Astrocyte (in vitro differentiated cells and primary cell): ENCODE data around the gene MTA1.

Experiments
- CTCF ChIP-seq: IDR thresholded peaks from 2 replicates; pipeline ENCODE4 v1.5.1; 2011; ENCODE audit warnings: low read depth, mild to moderate bottlenecking, inconsistent platforms, low read length, moderate library complexity; ENCODE audit not compliant: insufficient read depth
- EZH2 ChIP-seq: IDR thresholded peaks from 2 replicates; pipeline ENCODE4 v1.6.1; 2012; ENCODE audit warnings: mild to moderate bottlenecking, low read length, inconsistent platforms; ENCODE audit not compliant: insufficient read depth

- TF ChIP-seq CTCF = no peak
- no peak for TF ChIP-seq EZH2
Observed at GRCh38 chr14:105412771-105413543, 6.7 kb upstream of the MTA1 start.
